Bronchial epithelial cell (primary cell): Measurements from ENCODE around the gene FBXO36. TPM values are rescaled to one million over a fixed set of nuclear protein-coding genes. Genes with fewer than 3 reads are reported as not detected.
"Not testable (repeated sequence)": the region's sequence is repeated elsewhere in the genome, so short reads cannot be mapped to it uniquely, and the experiment has no call there.

Experiments used
- DNase-seq: peaks from one replicate; pipeline ENCODE4 v3.0.0-alpha.2; 2010; ENCODE audit warnings: low read depth
- FAIRE-seq: peaks from 2 replicates; lab custom pipeline; 2011; peaks lifted over from hg19 to GRCh38; lab: Jason Lieb, UNC
- H3K27me3 ChIP-seq: 2 replicates; pipeline ENCODE4 v1.5.1; 2011; ENCODE audit warnings: low read length; ENCODE audit not compliant: control insufficient read depth, insufficient read depth
- H3K36me3 ChIP-seq: 2 replicates; pipeline ENCODE4 v1.5.1; 2011; ENCODE audit warnings: low read length; ENCODE audit not compliant: control insufficient read depth, insufficient read depth
- H3K4me3 ChIP-seq: 2 replicates; pipeline ENCODE4 v1.5.1; 2011; ENCODE audit warnings: mild to moderate bottlenecking, low read depth, low read length, control low read depth
- CTCF ChIP-seq: IDR thresholded peaks from 2 replicates; pipeline ENCODE4 v1.5.1; 2011; ENCODE audit warnings: mild to moderate bottlenecking, moderate library complexity, low read length, control low read depth, inconsistent platforms; ENCODE audit not compliant: insufficient read depth, severe bottlenecking
- total RNA-seq: library from RNA; depleted of rRNA; stranded (reverse); fragments of >200 nt; gene quantifications from 2 replicates; pipeline ENCODE4 v1.2.1, GENCODE V29; 2014

Gene FBXO36
- total RNA-seq, 1 donor from 2014 or later = 3.4 TPM

GRCh38 chr2:229914171-229914570, 8.1 kb upstream of the FBXO36 start:
- Histone ChIP-seq H3K27me3 (no peaks in the 10 kb centered on the region), H3K4me3 (no peak overlapping the region), H3K36me3 (no peaks in the 10 kb centered on the region)
- FAIRE-seq (no peak), DNase-seq (no peak)
- no peak for TF ChIP-seq CTCF

GRCh38 chr2:229917793-229918192, 4.5 kb upstream of the FBXO36 start:
- FAIRE-seq = peak; percentile 18
- no peaks in the 10 kb centered on the region for H3K36me3 ChIP-seq
- DNase-seq = no peak
- H3K27me3 ChIP-seq = no peaks in the 10 kb centered on the region
- no peak overlapping the region for H3K4me3 ChIP-seq
- no peak for TF ChIP-seq CTCF

GRCh38 chr2:229920011-229920641, 2.2 kb upstream of the FBXO36 start:
- FAIRE-seq = no peak
- no peaks in the 10 kb centered on the region for H3K27me3 ChIP-seq
- H3K36me3 ChIP-seq = no peaks in the 10 kb centered on the region
- peak overlapping the region; percentile 94 for H3K4me3 ChIP-seq
- no peak for TF ChIP-seq CTCF
- no peak for DNase-seq

GRCh38 chr2:229921101-229921891, 1.0 kb upstream of the FBXO36 start:
- FAIRE-seq = no peak
- H3K27me3 ChIP-seq = no peaks in the 10 kb centered on the region
- peak overlapping the region; percentile 94 for H3K4me3 ChIP-seq
- H3K36me3 ChIP-seq = no peaks in the 10 kb centered on the region
- DNase-seq = peak; percentile 37
- no peak for TF ChIP-seq CTCF

GRCh38 chr2:229921892-229922448, 333 bp upstream of the FBXO36 start, which contains the start of gene TRIP12:
Gene TRIP12, minus strand, starts transcription at chr2:229922009. Its CDS starts 41,930 bp downstream, at chr2:229880079.
- no peak for FAIRE-seq
- no peak for TF ChIP-seq CTCF
- Histone ChIP-seq H3K36me3 (no peaks in the 10 kb centered on the region), H3K27me3 (no peaks in the 10 kb centered on the region), H3K4me3 (peak within 1 kb of the TSS; percentile 94)
- DNase-seq = peak; percentile 80

GRCh38 chr2:229924541-229924940, 2.2 kb downstream of the FBXO36 start:
- not testable (repeated sequence) for H3K27me3 ChIP-seq, DNase-seq, FAIRE-seq, H3K36me3 ChIP-seq, H3K4me3 ChIP-seq
